Stimulated activated naive CD8-positive, alpha-beta T cell treated with anti-CD3 and anti-CD28 coated beads, Interleukin-15, Interleukin-2, amounts not matched to agents 100 U/mL and 50 U/mL, for 24 hours (primary cell): ENCODE data around the gene ZNF578.
"Not testable (repeated sequence)": the region's sequence is repeated elsewhere in the genome, so short reads cannot be mapped to it uniquely, and the experiment has no call there.

Experiments
- ATAC-seq: fragments of 150-1000 bp; cut with Tn5 transposase; one replicate; pipeline ENCODE4 v1.10.0; 2021
- DNase-seq: peaks from one replicate; pipeline ENCODE4 v3.0.0; 2021

Gene ZNF578

DNA sequence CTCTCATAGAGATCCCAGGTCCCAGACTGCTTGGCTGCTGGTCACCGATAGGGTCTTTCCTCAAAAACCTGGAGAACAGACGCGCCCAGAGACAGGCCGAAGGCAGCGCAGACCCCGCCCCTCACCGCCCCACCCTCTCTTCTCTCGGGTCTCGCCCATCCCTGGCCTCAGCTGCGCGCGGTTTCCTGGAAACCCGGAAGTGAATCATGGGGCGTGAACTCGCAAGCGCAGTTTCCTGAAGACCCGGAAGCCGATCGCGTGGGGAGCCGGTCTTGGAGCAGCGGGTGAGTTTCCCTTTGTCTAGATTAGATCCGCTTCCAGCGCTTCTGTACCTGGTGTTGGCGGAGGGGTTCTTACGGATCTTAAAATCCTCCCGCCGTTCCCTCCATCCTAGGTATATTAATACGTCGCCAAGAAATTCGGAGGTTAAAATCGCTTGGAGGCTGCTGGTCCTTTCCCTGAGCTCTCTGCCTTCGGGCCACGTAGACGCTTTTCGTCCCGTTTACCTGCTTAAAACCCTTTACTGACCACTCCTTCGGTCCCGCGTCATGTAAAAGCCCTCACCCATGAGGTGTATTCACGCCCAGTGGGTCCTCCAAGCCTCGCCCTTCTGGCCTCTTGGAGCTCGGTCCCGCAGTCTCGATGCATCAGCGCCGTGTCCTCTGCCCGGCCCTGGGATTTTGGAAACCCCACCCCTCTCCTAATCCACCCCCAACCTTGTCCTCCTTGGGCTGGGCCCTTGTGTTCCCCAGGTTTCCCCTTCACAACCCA is at the start of gene ZNF578:
Gene ZNF578 (plus strand): TSS at position 230 of the 771 bp plus-strand sequence. CDS start 48,293 bp downstream, outside the sequence.
- DNase-seq (peak; percentile 71), ATAC-seq (peak; percentile 68)

DNA sequence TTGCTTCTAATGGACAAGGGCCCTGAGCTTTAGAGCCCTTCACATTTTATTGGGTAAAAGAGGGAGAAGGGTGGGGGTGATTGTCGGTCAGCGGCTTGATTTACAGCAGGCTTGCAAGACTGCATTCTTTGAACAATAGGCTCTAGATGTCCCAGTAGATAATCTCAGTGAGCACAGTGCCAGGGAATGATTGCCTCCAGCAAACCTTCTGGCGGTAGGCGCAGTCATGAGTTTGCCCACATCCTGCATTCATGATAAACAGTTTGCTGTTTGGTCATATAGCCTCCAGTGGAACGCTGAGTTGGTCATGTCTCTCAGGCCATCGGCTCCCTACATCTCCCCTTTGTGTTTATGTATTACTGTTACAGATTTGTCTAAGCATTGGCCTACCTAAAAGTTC is 43.1 kb upstream of the ZNF578 start:
- DNase-seq (no peak), ATAC-seq (no peak)

DNA sequence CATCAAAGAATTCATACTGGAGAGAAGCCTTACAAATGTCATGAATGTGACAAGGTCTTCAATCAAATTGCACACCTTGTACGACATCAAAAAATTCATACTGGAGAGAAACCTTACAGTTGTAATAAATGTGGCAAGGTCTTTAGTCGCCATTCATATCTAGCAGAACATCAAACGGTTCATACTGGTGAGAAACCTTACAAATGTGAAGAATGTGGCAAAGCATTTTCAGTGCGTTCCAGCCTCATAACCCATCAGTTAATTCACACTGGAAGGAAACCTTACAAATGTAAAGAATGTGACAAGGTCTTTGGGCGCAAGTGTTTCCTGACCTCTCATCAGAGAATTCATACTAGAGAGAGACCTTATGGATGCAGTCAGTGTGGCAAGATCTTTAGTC is 37.6 kb upstream of the ZNF578 start:
- ATAC-seq = no peak
- no peak for DNase-seq

DNA sequence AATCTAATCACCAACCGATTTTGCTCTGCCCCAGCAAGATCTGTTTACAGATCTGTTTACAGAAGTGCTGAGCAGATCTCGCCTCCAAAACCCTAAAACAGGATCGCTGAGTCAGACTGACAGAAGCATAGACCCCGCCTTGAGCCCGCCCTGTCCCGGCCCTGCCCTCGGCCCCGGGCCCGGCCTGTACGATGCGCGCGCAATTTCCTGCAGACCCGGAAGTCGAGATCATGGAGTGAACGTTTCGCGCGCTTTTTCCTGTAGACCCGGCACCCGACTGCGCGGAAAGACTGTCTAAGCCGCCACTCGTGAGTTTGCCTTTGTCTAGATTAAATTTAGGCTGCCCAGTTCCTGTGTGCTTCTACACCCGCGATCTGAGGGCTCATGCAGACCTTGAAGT is 24.4 kb upstream of the ZNF578 start, which contains the start of gene ZNF534:
Gene ZNF534 (plus strand): TSS at position 212 of the 400 bp plus-strand sequence. CDS start 2,327 bp downstream, outside the sequence.
- DNase-seq (no peak), ATAC-seq (no peak)

DNA sequence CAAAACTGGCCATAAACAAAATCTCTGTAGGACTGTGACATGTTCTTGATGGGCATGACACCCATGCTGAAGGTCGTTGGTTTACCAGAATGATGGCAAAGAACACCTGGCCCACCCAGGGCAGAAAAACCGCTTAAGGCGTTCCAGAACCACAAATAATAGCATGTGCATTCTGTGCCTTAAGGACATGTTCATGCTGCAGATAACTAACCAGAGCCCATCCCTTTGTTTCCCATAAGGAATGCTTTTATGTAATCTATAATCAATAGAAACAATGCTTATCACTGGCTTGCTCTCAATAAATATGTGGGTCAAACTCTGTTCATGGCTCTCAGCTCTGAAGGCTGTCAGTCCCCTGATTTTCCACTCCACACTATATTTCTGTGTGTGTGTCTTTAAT is 11.2 kb upstream of the ZNF578 start:
- DNase-seq (no peak), ATAC-seq (no peak)

DNA sequence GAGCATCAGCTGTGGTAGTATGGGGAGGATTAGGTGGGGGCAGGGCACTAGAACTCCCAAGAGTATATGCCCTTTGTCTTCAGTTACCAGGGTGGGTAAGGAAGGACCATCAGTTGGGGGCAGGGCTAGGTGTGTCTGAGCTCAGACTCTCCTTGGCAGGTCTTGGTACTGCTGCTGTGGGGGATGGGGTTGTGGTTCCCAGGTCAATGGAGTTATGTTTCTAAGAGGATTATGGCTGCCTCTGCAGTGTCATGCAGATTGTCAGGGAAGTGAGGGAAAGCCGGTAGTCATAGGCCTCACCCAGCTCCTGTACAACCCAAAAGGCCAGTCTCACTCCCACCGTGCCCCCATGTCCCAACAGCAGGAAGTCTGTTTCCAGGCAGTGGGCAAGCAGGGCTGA is 8.8 kb upstream of the ZNF578 start:
- DNase-seq (no peak), ATAC-seq (no peak)

DNA sequence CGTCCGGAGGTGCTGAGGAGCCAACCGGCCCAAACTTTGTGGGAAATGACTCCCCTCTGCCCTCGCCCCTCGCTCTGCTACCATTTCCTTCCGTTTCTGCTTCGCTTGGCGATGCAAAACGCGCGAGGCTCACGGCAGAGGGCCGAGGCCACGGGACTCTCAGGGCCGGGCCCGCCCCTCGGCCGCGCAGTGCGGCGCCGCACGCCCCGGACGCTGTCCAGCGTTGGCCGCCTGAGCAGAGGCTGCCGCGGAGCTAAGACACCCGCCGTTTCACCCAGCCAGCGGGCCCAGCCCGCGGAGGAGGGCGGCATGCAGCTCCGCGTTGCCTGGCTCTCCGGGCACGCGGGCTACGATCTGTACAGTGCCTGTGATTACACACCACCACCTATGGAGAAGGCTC is 2.1 kb upstream of the ZNF578 start:
- DNase-seq (no peak), ATAC-seq (no peak)

DNA sequence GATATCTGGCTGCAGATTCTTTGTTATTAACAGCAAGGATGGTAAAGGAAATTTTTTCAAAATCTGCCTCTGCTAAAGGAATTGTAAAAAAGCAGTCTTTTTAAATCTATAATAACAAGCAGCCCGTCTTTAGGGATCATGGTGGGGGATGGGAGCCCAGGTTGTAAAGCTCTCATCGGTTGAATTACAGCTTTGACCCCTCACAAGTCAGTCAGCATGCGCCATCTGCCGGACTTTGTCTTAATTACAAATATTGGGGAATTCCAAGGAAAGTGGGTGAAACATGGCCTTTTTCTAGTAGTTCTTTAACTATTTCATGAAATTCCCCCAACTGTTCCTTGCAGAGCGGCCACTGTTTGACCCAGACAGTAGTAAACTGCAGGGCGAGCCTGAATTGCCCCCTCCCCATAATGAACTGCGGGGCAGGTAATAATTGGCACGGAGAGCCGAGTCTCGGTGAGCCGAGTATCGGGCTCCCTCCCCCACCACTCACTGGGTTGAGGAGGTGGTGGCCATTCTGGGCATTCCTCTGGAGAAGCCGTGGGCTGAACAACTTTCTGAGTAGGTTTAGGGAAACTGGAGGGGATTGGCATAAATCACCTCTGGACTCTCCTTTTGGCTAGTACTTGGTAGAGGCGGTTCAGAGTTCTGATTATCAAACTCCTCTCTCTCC is 11.6 kb downstream of the ZNF578 start:
- DNase-seq (no peak), ATAC-seq (no peak)

DNA sequence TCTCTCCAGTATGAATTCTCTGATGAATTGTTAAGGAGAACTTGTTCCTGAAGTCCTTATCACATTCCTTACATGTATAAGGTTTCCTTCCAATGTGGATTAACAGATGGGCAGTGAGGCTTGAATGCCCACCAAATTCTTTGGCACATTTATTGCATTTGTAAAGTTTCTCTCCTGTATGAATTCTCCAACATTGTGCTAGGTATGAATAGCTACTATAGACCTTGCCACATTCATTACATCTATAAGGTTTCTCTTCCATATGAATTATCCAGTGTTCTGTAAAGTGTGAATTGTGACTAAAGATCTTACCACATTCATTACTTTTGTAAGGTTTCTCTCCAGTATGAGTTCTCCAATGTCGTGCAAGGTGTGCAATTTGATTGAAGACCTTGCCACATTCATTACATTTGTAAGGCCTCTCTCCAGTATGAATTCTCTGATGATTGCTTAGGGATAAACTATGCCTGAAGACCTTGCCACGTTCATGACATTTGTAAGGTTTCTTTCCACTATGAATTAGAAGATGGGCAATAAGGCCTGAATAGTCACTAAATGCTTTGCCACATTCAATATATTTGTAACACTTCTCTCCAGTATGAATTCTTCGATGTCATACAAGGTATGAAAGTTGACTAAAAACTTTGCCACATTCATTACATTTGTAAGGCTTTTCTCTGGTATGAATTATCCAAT is 20.4 kb downstream of the ZNF578 start:
- no peak for ATAC-seq
- no peak for DNase-seq

DNA sequence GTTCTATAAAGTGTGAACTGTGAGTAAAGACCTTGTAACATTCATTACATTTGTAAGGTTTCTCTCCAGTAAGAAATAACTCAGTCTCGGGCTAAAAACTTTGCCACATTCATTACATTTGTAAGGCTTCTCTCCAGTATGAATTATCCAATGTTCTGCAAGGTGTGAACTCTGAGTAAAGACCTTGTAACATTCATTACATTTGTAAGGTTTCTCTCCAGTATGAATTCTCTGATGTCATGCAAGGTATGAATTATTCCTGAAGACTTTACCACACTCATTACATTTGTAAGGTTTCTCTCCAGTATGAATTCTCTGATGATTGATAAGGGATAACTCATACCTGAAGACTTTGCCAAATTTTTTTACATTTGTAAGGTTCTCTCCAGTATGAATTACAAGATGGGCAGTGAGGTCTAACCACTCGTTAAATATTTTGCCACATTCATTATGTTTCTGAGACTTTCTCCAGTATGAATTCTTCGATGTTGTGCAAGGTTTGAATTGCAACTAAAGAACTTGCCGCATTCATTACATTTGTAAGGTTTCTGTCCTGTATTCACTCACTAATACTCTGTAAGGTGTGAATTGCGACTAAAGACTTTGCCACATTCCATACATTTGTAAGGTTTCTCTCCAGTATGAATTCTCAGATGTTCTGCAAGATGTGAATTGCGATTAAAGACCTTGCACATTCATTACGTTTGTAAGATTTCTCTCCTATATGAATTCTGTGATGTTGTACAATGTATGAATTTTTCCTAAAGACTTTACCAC is 21.2 kb downstream of the ZNF578 start:
- no peak for ATAC-seq

DNA sequence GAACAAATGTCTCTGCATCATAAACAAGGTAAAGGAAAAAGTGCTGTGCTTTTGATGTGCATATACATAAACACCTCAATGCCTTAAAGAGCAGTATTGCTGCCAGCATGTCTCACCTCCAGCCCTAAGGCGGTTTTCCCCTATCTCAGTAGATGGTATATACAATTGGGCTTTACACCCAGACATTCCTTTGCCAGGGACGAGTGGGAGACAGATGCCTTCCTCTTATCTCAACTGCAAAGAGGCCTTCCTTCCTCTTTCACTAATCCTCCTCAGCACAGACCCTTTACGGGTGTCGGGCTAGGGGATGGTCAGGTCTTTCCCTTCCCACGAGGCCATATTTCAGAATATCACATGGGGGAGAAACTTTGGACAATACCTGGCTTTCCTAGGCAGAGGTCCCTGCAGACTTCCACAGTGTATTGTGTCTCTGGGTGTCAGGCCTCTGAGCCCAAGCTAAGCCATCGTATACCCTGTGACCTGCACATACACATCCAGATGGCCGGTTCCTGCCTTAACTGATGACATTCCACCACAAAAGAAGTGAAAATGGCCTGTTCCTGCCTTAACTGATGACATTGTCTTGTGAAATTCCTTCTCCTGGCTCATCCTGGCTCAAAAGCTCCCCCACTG is 30.9 kb downstream of the ZNF578 start:
- not testable (repeated sequence) for ATAC-seq, DNase-seq

More for the DNA sequence above, 21.2 kb downstream of the ZNF578 start:
- DNase-seq = no peak

DNA sequence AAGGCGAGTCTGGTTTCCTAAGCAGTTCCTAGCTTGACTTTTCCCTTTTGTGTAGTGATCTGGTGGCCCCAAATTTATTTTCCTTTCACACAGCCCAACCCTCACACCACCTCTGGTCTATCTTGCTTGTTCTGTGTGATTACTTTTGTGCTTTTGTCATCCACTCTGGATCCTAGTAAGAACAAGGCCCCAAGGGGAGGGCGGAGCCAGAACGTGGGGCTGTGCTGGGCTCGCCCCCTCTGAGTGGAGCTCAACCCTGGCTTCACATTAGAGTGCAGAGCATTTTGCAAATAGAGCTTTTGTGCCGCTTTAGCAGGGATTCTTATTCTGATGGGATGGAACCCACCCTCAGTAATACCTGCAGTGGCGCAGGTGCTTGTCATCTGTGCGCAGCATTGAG is 31.7 kb downstream of the ZNF578 start:
- DNase-seq, ATAC-seq: not testable (repeated sequence)

DNA sequence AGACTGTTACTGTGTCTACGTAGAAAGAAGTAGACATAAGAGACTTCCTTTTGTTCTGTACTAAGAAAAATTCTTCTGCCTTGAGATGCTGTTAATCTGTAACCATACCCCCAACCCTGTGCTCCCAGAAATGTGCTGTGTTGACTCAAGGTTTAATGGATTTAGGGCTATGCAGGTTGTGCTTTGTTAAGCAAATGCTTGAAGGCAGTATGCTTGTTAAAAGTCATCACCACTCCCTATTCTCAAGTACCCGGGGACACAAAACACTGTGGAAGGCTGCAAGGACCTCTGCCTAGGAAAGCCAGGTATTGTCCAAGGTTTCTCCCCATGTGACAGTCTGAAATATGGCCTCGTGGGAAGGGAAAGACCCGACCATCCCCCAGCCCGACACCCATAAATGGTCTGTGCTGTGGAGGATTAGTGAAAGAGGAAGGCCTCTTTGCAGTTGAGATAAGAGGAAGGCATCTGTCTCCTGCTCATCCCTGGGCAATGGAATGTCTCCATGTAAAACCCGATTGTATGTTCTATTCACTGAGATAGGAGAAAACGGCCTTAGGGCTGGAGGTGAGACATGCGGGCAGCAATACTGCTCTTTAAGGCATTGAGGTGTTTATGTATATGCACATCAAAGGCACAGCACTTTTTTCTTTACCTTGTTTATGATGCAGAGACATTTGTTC is 32.3 kb downstream of the ZNF578 start:
- ATAC-seq, DNase-seq: not testable (repeated sequence)

DNA sequence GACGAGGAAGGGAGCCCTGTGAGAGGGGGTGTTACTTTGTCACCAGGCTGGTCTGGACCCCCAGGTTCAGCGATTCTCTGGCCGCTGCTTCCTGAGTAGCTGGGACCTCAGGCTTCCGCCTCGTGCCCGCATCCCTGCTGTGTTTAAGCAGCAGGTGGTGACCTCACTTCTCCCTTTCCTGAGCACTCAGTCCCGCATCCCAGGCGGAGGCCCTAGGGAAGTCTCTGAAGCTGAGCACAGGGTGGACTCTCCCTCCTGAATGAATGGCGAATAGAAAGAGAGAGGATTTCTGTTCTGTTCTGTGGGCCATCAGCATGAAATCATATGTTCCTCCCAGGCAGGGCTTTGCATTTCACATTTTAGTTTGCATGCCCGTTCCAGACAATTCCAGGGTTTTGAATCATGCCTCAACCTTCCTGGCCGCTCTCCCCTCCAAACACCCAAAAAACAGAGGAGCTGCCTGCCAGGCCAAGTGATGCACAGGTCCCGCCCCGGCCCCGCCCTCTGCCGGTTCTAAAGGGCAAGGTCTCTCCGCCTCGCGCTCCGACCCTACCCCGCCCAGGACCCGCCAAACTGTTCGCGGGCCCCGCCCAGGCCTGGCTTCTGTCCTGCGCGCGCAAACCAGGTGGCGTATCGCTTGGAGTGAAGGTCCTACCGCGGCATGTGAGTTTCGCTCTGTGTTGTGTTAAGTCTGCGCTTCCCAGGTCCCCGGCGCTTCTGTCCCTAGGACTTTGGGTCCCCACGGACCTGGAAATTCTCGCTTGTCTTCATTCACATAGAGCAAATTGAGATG is 39.0 kb downstream of the ZNF578 start:
- ATAC-seq (no peak), DNase-seq (no peak)

DNA sequence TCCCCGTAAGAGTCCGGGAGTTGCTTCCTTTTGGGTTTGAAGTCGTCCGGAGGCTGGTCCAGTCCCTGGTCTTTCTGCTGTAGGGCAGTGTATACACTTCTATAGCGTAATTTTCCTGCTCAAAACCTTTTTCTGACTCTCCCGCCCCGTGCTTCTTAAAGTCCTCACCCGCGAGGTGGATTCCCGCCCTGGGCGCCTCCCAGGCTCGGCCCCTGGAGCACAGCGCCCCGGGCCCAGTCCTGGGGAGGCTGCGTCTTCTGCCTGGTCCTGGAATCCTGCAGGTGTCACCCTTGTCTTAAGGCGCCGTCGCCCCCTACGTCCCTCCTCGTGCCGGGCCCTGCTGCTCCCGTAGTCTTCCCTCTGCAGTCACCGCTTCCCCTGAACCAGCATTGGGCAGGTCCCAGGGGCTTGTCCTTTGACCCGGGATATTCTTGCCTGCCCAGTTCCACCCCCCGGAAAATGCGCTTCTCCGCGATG is 39.7 kb downstream of the ZNF578 start:
- ATAC-seq = no peak
- no peak for DNase-seq

DNA sequence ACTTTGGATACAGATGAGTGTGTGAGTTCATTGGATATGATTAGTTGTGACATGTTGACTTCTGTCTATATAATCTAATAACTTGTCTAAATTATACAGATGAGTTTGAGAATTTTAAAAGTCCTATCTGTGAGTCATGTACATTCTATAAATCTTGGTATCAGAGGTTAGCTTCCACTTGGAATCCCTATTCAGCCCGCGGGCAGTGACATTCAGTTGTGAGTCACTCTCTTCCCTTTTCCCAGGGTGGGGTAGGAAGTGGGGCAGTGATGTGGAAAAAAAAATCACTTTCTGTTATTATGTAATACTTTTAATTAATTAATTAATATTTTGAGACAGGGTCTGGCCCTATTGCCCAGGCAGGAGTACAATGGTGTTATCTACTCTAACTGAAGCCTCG is 41.2 kb downstream of the ZNF578 start:
- no peak for DNase-seq
- no peak for ATAC-seq

DNA sequence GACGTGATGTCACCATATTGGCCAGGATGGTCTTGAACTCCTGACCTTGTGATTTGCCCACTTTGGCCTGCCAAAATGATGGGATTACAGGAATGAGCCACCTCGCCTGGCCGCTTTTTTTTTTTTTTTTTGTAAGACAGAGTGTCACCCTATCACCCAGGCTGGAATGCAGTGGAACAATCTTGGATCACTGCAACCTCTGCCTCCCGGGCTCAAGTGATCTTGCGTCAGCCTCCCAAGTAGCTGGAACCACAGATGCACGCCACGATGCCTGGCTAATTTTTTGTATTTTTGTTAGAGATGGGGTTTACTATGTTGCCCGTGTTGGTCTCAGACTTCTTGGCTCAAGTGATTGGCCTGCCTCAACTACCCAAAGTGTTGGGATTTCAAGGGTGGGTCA is 45.2 kb downstream of the ZNF578 start:
- DNase-seq = no peak
- no peak for ATAC-seq

DNA sequence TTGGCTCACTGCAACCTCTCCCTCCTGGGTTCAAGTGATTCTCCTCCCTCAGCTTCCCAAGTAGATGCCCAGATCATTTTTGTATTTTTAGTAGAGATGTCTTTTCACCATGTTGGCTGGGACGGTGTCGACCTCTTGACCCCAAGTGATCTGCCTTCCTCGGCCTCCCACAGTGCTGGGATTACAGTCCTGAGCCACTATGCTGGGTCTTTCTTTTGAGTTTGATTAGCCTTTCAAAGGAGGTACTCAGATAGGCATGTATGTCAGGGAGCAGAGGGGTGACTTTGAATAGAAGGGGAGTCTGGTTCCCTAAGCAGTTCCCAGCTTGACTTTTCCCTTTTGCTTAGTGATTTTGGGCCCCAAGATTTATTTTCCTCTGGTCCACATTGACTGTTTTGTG is 47.1 kb downstream of the ZNF578 start:
- ATAC-seq = not testable (repeated sequence)

DNA sequence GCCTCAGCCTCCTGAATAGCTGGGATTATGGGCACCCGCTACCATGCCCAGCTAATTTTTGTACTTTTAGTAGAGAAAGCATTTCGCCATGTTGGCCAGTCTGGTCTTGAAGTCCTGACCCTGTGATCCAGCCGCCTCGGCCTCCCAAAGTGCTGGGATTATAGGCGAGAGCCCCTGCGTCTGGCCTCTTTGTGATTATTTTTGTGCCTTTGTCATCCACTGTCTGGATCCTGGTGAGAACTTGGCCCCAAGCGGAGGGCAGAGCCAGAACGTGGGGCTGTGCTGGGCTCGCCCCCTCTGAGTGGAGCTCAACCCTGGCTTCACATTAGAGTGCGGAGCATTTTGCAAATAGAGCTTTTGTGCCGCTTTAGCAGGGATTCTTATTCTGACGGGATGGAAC is 47.6 kb downstream of the ZNF578 start:
- ATAC-seq, DNase-seq: not testable (repeated sequence)

More for the DNA sequence above, 47.1 kb downstream of the ZNF578 start:
- not testable (repeated sequence) for DNase-seq

DNA sequence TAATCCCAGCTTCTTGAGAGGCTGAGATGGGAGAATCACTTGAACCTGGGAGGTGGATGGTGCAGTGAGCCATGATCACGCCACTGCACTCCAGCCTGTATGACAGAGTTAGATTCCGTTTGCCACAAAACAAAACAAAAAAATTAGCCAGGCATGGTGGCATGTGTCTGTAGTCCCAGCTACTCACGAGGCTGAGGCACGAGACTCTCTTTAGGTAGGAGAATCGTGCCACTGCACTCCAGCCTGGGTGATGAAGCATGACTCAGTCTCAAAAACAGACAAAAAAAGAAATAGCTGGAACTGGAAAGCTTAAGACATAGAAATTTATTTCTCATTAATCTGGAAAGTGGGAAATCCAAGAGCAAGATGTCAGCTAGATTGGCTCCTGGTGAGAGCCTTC is 53.9 kb downstream of the ZNF578 start:
- ATAC-seq (no peak), DNase-seq (no peak)
